Ovary (tissue), 3 donors: Measurements from ENCODE around the gene ZNF638.

Experiments
- CTCF ChIP-seq, 3 donors: fragments of 450-650 bp in 2 of 3; fragments of 200-600 bp in 1 of 3; IDR thresholded peaks; one replicate each; pipeline versions ENCODE4 v1.5.1 to v1.8.0; 2016 to 2022; ENCODE audit warnings: antibody characterized with exemption in 3 of 3, mild to moderate bottlenecking in 1 of 3
- POLR2A ChIP-seq: fragments of 450-650 bp; IDR thresholded peaks from one replicate; pipeline ENCODE4 v1.6.1; 2017; ENCODE audit warnings: antibody characterized with exemption, mild to moderate bottlenecking, moderate library complexity
- donor health status: DM: no; HTN: no; CAD: no.

GRCh38 chr2:71460056-71460455 lies 128.5 kb downstream of the ZNF638 start:
- TF ChIP-seq CTCF (IDR thresholded peaks at IDR 0.05) (no peak), POLR2A (no peak)
